ENCODE data around the gene S100A1.

DNA sequence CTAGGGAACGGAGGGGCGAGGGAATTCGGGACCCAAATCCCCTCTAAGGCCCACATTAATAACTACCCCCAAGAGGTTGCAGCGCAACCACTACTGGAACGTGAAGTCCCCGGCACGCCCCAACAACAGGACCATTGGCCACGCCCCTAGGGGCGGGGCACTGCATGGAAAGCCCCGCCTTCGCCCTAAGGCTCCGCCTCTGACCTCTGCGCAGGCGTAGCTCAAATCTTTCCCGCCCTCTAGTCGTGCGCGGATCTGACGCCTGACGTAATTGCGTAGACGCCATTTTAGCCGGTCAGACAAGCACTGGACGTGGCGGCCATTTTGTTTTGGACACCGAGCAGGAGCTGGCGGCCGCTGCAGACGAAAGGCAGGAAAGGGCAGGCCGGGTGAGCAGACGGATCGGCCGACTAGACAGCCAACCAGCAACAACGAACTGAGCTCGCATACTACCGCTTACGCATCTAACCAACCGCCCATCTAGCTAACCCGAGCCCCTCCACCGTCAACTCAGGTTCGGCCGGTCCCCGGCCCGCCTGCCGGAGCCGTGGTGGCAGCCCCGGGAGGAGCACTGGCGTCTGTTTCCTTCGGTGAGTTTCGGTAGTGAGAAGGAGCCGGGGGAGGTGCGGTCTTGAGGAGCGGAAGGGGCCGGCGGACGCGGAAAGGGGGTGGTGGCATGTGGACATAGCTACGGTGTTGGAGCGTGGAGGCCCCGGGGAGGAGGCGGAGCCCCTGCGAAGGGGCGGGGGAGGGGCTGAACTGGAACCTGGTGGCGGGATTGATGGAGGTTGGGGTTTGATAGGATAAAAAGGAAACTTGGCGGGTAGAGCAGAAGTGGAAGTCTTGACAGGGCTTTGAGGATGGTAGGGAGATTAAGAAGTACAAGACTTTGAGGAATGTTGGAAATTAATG is 5.8 kb downstream of the S100A1 start, which contains the start of gene CHTOP:
- TF ChIP-seq RXRA (IDR thresholded peaks at IDR 0.05; ENCODE audit: insufficient read depth, low read depth, low read length) (no peak), EZH2 (IDR thresholded peaks at IDR 0.05; ENCODE audit: low read depth, low read length, severe bottlenecking) (no peak), KDM1A (IDR thresholded peaks at IDR 0.05; ENCODE audit: borderline replicate concordance, low read length) (no peak), CBX5 (IDR thresholded peaks at IDR 0.05; ENCODE audit: low read depth, low read length) (no peak), CBX8 (IDR thresholded peaks at IDR 0.05; ENCODE audit: borderline replicate concordance, low read depth, low read length) (no peak)
- TF ChIP-seq, protein P1, sequence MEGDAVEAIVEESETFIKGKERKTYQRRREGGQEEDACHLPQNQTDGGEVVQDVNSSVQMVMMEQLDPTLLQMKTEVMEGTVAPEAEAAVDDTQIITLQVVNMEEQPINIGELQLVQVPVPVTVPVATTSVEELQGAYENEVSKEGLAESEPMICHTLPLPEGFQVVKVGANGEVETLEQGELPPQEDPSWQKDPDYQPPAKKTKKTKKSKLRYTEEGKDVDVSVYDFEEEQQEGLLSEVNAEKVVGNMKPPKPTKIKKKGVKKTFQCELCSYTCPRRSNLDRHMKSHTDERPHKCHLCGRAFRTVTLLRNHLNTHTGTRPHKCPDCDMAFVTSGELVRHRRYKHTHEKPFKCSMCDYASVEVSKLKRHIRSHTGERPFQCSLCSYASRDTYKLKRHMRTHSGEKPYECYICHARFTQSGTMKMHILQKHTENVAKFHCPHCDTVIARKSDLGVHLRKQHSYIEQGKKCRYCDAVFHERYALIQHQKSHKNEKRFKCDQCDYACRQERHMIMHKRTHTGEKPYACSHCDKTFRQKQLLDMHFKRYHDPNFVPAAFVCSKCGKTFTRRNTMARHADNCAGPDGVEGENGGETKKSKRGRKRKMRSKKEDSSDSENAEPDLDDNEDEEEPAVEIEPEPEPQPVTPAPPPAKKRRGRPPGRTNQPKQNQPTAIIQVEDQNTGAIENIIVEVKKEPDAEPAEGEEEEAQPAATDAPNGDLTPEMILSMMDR (IDR thresholded peaks at IDR 0.05; ENCODE audit: control extremely low read depth in 1 of 3, insufficient read depth in 1 of 3, low read depth in 1 of 3, low read length in 3 of 3): peak in 1 of 3 experiments; percentile 10; a peak in 1 of 4 replicates

All from H1 (cell line).